GM19324 (cell line): ENCODE data around the gene CYP2J2.
"Not testable (repeated sequence)": the region's sequence is repeated elsewhere in the genome, so short reads cannot be mapped to it uniquely, and the experiment has no call there.

Source experiments
- ATAC-seq: cut with Tn5 transposase; IDR thresholded peaks from one replicate; pipeline ENCODE4 v1.9.1; 2021; ENCODE audit warnings: mild to moderate bottlenecking, moderate library complexity; ENCODE audit not compliant: unreplicated experiment, low FRiP score

Gene CYP2J2

DNA sequence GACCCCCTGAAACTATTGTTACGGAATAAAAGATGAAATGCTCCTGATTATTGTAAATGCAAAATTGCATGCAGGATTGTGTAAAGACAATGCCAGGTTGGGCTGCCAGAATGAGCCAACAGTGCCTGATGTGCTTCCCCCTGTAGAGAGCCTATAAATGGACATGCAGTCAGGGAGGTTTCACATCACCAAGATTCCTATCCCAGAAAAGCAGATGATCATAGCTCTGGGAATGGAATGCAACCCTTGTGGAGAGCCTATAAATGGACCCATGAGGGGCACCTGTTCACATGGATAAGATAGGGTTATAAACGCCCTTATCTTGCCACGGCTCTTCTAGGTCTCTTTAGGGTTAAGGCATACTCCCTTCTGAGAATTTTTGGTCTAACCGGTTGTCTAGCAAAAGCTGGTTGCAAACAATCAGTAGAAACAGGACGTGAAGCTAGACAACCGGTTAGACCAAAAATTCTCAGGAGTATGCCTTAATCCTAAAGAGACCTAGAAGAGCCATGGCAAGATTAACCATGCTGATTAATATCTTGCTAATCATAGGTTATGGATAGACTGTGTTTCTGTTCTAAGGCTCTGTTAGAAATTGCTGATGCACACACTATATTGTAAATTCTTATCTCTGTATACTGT, 5.2 kb downstream of the CYP2J2 start:
- not testable (repeated sequence) for ATAC-seq

DNA sequence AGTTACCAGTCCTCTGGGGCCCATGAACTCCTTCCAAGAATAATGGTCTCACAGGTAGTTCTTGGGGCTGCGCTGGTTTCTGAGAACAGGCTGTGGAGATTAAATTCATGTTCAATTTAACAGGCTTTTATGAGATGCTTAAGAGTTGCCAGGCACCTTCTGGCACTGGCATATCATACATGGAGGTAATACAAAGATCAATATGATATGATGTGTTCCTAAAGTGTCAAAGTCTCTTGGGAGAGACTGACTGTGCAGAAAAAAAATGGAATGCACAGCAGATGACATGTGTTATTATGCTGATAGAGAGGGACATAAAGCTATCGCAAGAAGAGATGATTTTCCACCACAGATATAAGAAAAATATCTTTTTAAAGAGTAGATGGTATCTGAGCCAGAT, 6.8 kb downstream of the CYP2J2 start:
- no peak for ATAC-seq

DNA sequence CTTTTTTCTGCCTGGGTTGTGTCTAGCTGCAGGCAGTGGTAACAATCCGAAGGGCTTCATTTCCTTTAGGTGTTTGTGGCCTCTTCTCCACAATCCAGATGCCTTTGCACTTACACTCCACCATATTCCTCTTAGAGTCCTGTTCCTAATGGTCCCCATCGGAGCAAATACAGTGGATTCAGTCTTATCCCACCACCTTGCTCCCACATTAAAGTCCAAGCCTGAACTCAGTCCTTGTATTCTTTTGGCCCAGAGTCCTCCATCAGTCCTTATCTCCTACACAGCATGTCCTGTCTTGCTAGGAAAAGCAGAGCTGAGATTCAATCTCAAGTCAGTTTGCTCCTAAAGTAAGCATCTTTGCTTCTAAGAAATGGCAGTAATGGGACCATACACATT, 8.8 kb downstream of the CYP2J2 start:
- no peak for ATAC-seq

DNA sequence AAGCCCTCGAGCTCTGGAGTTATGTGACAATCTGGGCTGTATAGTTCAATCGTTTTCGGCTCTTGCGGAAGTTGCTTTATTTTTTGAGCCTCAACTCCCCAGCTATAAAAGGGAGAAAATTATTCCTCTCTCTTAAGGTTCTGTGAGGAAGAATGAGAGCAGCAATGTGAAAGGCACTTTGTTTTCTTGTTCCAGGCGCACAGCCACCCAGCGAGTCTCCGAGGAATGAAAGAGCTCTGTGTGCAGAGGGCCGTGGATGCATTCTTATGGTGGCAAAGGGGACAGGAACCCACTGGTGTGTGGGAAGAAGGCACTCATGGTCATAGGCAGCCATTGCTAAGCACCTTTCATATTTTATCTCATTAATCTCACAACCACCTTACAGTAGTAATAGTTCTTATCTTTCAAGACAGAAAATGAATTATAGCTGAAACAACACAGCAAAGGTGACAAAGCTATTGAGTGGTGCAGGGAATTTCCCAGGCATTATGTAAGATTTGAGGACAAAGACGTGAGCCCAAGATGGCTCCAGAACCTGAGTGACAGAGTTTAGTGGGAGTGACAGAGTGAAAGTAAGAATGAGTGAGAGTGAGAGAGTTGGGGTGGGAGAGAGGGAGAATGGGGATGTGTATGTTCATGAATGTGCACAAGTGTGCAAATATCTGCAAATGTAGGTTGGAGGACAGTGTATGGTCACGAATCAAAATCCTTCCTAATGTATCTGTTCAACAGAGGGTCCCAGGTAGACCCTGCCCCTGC, 9.4 kb downstream of the CYP2J2 start:
- no peak for ATAC-seq

DNA sequence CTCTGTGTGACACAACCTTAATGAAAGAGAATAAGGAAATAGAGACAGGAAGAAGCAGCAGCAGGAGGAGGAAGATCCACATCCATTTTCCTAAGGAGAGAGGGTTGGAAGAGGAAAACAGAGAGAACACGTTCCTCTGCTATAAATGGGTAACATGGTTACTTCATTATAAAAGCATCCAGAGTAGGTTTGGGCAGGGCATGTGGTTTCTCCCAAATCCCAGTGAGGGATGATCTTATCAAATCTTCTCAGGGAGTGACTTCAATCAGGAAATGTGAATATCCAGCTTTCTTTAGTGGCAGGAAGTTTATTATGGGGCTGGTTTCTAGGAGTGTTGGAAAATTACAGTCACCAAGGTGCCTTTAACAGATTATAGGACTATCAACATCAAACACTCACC, 11.1 kb downstream of the CYP2J2 start:
- no peak for ATAC-seq

DNA sequence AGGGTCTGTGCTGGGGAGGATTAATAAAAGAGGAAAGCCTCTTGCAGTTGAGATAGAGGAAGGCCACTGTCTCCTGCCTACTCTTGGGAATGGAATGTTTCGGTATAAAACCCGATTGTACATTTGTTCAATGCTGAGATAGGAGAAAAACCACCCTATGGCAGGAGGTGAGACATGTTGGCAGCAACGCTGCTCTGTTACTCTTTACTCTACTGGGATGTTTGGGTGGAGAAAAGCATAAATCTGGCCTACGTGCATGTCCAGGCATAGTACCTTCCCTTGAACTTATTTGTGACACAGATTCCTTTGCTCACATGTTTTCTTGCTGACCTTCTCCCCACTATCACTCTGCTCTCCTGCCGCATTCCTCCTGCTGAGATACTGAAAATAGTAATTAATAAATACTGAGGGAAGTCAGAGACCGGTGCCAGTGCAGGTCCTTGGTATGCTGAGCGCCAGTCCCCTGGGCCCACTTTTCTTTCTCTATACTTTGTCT, 11.7 kb downstream of the CYP2J2 start:
- ATAC-seq, result not testable (repeated sequence)

DNA sequence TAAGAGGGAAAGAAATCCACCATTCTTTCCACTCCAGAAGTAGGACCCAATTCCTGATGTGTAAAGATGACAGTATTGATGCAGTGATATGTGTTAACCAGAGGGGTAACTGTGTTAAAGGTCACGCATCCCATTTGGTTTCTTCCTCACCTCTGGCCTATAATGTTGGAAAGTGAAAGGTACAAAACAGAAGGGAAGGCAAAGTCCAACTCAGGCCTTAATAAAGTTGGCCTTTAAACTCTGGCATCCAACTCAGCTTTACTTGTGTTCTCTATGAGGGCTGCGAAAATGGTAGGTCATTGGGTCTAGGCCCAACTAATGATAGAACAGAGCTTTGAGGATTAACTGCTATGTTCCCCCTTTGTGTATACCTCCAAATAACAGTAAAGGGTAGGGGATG, 17.9 kb downstream of the CYP2J2 start:
- no peak for ATAC-seq

DNA sequence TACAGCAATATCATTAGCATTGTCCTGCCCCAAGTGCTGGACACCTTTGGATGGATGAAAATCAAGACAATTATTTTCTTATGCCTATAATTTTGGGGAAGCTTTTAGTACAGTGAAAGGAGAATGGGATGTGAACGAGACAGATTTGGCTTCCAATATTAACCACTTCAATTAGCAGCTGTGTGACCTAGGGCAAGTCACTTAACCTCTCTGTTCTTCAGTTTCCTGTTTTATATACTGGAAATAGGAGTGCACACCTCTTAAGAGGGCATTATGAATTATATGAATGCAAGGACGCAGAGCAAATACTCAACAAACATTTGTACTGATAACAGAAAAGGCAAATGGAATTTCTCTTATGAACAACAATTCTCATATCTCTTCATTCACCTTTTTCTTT, 18.5 kb downstream of the CYP2J2 start:
- ATAC-seq, result no peak

DNA sequence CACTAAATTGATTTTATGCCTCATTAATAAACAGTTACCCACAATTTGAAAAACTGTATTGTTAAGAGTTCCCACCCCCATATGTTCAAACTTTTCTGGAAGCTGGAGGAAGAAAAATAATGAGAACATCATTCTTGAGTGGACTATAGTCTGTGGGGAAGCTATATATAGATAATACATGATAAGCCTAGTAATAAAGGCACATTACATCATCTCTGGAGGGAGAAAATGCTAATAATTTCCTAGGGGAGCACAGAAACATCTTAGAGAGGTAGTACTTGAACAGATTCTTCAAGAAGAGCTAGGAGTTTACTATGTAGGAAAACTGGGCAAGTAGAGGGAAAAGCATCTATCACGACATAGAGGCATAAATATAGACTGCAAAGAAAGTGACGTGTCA, 19.6 kb downstream of the CYP2J2 start:
- no peak for ATAC-seq

DNA sequence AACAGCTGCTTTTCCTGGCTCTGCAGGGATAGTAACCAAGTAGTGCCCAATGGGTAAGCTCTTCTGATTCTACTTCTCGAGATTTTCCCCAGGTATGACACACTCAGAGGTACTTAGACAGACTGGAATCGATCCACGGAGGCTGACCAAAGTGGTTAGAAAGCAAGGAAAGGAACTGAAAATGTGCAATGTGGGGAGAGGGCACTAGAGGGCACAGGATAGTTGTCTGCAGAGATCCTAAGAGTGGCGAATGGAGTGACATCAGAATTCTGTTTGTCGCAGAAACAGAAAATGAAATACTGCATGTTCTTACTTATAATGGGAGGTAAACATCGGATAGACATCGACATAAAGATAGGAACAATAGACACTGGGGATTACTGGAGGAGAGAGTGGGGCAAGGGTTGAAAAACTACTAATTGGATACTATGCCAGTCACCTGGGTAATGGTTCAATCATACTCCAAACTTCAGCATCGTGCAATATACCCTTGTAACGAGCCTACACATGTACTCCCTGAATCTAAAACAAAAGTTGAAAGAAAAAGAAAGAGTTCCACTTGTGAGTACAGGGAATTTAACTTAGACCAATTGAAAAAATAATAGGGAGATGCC, 23.3 kb downstream of the CYP2J2 start:
- peak; percentile 66 for ATAC-seq

DNA sequence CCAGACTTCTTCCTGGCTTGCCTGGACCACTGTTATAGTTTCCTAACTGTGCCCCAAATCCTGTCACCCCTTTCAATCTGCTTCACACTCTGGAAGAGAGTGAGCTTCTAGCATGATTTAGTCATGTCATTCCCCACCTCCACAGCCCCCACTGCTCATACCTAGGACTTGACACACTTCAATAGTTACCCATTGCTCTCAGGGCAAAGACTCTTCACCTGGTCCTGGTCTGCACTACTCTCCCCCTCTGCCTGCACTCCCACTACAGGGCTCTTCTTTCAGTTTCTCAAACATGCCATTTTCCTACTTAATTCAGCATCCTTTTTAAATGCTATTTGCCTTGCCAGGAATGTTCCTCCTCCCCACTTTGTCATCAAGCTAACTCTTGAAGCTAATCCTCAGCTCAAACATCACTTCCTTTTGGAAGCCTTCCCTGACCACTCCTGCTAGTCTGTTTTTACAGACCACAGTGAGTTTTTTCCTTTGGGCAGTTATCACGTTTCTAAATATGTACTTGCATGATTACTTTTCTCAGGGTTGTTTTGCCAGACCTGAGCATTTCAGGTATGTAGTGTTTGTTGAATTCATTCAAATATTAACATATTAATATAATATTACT, 24.7 kb downstream of the CYP2J2 start:
- ATAC-seq, result no peak

DNA sequence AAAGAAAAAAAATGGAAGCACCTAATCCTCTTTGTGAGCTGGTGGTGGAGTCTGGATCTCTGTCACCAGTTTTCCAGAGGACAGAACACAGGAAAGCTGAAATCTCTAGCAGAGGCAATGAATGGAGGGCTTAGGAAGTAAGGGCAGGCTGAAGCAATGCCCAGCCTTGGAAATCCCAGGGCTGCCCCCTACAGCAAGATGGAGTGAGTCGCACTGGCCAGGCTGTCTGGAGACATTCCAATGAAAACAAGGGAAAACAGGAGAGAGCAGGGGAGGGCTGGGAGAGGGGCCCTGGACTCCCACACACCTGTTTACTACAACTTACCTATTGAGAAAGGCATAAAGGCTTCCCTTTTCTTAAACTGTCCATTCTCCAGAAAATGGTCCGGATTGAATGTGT, 25.9 kb downstream of the CYP2J2 start:
- no peak for ATAC-seq

DNA sequence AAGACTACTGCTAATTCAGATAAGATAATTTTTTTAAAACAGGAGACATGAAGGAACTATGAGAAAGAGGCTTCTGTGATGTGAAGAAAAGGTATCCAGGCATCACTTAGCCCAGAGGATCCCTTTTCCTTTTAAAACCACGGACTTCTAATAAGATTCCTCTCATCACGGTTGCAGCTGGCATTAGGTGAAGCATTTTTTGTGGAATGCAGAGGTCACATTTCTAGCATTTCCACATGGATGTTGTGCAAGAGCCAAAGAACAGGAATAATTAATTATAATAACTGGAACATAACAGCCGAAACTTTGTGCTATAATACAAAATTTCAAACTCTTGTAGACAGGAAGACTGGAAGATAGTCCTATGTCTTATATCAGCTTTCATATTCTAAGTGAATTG, 27.6 kb downstream of the CYP2J2 start:
- no peak for ATAC-seq

DNA sequence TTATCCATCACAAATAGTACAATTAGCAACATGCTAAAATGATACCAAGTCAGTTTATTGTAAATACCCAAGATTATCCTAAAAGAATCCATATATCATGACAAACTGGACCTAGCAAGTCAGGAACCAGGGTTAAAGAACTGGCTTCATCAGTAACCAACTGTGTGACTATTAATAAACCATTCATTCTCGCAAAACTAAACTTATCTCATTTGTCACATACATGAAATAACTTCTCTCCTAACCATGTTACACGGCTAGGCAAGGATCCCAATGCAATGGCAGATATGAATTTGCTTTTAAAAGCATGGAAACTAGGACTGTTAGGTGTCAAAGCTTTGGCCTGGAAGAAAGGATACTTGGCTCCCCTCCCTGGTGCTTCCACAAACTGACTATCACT, 29.4 kb downstream of the CYP2J2 start:
- ATAC-seq, result no peak

DNA sequence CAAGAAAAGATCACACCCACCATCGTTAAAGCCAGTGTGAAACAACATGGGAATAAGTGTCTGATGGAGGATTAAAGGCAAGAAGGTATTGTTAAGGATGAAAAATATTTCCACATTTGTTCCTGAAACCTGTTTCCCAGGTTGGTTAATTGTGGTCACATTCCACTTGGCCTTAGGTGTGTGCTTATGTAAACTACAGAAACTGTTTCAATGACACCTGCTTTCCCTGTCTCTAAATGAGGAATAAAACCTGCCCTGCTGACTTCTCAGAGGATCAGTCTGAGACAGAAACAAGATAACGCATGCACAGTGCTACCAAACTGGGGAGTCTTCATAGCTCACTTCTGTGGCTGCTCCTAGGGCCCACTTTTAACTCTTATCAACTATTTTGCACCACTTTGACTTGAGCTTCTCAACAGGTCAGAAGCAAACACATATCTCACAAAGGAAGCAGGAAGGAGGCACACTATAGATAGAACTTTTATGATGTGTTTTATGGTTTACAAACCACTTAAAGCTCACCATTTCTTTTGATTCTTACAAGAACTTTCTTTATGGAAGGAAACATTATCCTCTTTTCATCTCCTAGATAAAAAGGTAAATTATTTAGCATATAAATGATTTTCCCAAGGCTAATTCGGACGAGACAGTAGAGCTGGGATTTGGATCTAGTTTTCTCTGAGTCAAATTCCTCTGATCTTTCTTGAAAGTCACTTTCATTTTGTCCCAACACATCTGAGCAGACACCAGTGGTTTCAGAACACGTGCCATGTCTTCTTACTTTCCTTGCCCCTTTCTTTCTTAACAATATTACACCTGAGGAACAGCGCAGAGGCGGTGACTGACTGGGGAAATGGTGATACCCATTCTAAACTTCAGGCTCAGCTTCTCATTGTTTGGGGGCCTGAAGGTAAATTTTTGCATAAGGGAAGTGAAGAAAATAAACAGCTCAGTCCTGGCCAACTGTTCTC, 33.4 kb downstream of the CYP2J2 start:
- no peak for ATAC-seq

DNA sequence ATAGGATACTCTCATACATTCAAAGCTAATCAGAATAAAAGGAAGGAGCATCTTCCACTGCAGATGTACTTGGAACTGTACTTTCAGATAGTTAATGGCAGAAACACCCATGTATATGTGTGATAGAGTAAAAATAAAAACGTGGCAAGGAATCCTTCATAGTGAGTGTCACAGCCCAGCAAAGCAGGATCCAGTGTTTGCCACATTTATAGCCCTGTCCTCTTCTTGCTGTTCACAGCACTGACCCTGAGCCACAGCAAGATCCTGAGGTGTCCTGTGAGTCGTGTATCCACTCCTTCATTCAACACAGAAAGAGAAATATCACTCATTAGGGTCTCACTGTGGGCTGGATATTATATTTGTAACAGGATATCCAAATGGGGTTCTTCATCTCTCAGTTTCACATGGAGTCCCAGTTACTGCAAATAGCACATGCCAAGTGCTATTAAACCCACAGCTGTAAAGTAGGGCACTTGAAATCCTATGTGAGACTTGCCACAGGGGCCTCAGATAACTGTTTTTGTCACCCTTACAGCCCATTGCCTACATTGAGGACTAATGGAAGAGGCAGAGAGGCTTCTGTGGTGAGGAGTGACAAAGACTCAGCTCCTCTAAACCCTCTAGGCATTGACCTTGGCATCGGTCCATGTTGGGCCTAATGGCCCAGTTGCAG, 41.3 kb downstream of the CYP2J2 start:
- ATAC-seq, result no peak

DNA sequence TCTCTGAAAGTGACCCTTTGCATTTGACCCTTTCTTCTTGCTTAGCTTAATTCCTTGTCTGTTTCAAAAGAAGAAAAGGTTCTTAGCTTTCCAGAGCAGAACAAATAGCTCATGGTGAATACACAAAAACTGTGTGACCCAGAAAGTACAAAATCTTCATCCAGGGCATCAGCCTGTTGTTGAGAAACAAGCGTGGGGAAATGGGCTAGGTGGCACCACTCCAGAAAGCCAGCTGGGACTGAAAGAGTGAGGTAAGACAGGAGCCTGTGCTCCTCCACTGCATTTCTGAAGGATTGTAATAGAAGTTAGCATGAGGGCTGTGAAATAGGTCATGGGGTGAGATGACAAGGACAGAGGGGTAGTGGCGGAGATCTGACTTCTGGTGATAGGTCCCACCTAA, 45.8 kb downstream of the CYP2J2 start:
- no peak for ATAC-seq

DNA sequence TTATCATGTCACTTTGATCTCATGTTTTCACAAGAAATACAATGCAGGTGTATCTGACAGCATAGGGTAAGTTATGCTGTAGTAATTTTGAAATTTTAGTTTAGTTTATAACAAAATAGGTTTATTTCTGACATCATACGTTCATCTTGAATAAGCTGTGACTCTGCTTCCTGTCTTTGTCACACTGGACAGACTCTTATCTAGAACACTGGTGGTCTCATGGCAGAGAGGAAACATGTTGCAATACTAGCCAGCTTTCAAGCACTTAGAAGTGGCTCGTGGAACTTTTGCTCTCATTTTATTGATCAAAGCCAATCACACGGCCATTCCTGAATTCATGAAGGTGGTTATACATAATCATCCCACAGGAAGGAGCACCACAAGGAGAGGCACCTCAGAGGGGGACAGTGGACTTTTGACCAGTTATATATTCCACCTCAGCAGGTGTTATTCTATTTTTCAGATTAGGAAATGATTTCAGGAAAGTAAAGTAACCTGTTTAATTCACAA, 46.5 kb downstream of the CYP2J2 start:
- ATAC-seq, result no peak

DNA sequence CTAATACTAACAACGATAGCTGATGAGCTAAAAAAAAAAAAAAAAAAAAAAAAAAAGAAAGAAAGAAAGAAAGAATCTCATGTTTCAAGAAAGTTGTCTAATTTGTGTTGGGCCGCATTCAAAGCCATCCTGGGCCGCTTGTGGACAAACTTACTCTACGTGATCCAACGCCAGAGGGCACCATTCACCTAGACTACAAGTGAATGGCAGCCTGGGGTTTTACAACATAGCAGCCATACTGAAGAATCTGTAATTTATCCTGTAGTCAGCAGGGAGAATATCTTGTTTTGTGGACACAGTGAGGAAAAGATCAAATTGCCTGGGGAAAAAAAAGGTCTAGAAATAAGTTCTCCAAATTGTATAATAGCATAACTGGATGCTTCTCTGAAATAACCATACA, 47.0 kb downstream of the CYP2J2 start:
- no peak for ATAC-seq
